GM21737 (cell line): ENCODE data around the gene TMEM235.
"Not testable (repeated sequence)": the region's sequence is repeated elsewhere in the genome, so short reads cannot be mapped to it uniquely, and the experiment has no call there.

Experiments
- ATAC-seq: cut with Tn5 transposase; IDR thresholded peaks from one replicate; pipeline ENCODE4 v1.9.1; 2021; ENCODE audit warnings: mild to moderate bottlenecking, moderate library complexity; ENCODE audit not compliant: unreplicated experiment

TMEM235 gene

GRCh38 chr17:78214706-78215061 is 16.7 kb upstream of the TMEM235 start:
- ATAC-seq = no peak

DNA sequence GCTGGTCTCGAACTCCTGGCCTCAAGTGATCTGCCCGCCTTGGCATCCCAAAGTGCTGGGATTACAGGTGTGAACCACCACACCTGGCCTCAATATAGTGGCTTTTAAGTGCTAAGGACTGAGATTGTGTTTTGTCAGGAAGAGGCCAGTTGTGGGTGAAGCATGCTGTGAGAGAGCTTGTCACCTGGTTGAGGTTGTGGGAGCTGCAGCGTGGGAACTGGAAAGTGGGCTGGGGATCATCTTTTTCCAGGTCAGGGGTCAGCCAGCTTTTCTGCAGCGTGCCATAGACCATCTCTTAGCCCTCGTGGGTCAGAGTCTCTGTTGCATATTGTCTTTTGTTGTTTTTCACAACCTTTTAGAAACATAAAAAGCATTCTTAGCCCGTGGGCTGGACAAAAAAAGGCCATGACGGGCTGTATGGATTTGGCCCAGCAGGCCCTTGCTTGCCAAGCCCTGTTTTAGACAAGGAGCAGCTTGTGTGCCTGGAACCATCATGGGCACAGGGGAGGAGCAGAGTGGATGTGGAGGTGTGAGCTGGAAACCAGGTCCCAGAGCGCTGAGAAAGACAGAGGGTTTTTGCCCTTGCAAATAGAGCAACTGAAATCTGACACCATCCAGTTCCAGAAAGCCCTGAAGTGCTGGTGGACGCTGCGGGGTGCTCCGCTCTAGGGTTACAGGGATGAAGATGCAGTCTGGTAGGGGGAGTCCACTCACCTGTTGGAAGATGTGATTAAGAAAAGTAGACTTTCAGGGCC is 11.9 kb upstream of the TMEM235 start:
- no peak for ATAC-seq

DNA sequence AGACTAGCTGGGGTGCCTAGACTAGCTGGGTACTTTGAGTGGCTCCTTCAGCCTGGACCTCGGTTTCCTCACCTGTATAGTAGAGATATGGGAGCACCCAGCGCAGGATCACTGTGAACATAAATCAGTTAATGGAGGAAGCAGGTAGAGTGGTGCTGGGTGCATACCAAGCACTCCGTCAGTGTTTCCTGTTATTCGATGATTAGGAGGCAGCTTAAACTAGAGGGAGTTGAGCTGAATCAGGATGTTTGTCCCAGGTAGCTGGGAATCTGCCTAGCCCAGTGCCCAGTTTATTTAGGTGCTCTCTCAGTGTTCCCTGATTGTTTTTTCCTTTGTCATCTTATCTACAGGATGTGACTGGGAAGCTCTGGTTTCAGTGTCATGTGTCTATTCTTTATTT is 8.4 kb upstream of the TMEM235 start:
- ATAC-seq = no peak

GRCh38 chr17:78223765-78224164 is 7.7 kb upstream of the TMEM235 start:
- no peak for ATAC-seq

DNA sequence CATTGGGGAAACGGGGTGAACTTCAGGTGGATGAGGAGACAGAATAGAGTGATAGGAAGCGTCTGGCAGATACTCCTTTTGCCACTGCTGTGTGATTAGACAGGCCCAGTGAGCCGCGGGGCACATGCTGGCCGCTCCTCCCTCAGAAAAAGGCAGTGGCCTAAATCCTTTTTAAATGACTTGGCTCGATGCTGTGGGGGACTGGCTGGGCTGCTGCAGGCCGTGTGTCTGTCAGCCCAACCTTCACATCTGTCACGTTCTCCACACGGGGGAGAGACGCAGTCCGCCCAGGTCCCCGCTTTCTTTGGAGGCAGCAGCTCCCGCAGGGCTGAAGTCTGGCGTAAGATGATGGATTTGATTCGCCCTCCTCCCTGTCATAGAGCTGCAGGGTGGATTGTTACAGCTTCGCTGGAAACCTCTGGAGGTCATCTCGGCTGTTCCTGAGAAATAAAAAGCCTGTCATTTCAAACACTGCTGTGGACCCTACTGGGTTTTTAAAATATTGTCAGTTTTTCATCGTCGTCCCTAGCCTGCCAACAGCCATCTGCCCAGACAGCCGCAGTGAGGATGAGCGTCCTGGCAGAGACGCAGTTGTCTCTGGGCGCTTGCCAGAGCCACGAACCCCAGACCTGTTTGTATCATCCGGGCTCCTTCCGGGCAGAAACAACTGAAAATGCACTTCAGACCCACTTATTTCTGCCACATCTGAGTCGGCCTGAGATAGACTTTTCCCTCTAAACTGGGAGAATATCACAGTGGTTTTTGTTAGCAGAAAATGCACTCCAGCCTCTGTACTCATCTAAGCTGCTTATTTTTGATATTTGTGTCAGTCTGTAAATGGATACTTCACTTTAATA is 7.0 kb upstream of the TMEM235 start:
- ATAC-seq = no peak

- no peak for ATAC-seq
Measured at GRCh38 chr17:78225088-78225865, 6.2 kb upstream of the TMEM235 start.

- ATAC-seq = no peak
Measured at GRCh38 chr17:78226055-78226758, 5.2 kb upstream of the TMEM235 start.

DNA sequence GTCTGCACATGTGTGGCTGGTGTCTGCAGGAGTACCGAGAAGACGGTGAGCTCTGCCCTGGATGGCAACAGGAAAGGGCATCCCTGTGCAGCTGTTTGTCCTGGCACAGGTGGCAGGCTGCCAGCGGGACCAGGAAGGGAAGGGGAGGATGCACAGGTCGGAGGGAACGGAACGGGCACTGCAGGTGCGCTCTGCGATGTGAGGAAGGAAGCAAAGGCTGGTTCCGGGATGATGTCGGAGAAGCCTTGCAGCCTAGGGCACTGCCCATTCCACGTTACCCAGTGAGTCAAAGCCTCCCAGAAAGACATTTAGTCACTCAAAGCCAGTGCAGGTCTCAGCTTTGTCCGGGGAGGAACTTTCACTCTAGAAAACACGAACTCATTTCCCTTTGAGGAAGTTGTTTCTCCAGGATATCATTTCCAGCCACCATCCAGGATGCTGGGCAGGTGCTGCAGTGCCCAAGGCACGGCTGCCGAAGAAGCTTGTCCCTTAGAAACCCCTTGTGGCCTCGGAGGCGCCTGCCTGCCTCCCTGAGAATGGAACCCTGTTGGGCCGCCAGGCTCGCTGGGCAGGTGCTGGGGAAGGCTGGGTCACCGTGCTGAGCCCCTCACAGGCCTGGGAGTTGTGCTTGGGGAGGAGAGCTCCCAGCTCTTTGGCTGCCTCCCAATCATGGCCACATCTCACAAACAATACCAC is 4.5 kb upstream of the TMEM235 start:
- ATAC-seq = no peak

DNA sequence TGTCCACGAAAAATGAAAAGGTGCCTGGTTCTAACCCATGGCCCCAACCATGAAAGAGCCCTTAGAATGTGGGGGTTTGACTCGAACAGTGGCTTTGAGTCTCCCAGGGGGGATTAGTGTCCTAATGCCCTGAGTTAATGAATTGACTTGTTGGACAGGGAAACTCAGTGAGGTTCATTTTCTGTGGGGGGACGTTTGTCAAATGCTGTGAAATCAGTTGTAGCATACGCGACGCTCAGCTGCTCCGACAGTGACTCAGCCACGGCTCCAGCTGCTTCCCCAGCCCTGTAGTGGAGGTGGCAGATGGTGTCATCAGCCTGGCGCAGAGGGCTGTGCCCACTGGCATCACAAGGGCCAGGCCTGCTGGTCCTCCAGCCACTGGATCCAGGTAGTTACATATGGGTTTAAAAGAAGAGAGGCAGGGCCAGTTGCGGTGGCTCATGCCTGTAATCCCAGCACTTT is 3.9 kb upstream of the TMEM235 start:
- no peak for ATAC-seq

- ATAC-seq = no peak
Measured at GRCh38 chr17:78228176-78228575, 3.3 kb upstream of the TMEM235 start.

DNA sequence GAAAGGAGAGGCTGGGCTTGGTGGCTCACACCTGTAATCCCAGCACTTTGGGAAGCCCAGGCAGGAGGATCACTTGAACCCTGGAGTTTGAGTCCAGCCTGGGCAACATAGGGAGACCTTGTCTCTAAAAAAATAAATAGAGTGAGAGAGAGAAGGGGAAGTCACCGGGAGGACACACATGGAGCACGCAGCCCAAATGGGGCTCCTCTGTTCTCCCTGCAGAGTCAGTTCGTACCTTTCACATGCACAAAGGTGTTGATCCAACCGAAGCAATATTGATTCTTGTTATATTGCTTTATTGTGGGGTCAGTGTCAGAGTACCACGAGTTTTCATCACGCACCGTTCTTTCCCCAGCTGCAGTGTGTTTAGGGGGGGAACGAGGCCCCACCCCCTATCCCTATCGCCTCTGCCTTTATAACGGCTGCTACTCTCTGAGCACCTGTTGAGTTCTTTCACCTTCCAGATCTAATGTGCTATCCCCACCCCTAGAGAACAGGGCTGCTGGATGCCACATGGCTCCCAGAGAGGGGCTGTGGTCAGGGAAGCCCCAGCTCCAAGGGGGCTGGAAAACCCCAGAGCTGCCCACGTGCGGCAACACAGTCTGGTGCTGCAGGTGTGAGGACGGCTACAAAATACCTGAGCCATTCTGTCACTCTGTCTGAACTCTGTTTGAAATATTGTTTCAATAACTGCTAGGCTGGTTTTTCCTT is 1.0 kb upstream of the TMEM235 start:
- no peak for ATAC-seq

GRCh38 chr17:78231991-78232858 is 794 bp downstream of the TMEM235 start:
- ATAC-seq = no peak

GRCh38 chr17:78232859-78233173 is 1.4 kb downstream of the TMEM235 start:
- no peak for ATAC-seq

- ATAC-seq = no peak
Measured at GRCh38 chr17:78233678-78234077, 2.2 kb downstream of the TMEM235 start.

DNA sequence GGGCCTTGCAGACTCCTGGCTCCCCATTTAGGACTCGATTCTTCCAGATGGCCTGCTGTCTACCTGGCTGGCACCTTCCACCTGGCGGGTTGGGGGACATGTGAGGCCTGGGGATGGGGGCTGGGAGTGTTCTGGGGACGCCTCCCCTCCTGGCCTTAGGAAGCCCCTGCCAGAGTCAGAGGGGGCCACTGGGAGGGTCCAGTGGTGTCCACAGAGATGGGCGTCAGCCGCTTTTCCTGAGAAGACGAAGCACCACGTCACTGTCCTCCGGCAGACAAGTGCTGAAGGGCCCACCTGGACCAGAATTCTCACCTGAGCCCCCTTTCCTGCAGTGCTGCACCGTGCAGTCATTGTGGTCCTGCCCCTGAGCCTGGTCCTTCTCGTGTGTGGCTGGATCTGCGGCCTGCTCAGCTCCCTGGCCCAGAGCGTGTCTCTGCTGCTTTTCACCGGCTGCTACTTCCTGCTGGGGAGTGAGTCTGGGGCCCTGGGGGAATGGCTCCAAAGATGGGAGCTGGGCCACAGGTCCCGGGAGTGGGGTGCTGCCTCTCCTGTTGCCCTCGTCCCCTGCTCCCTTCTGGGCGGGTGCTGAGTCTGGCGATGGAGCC is 2.9 kb downstream of the TMEM235 start:
- no peak for ATAC-seq

DNA sequence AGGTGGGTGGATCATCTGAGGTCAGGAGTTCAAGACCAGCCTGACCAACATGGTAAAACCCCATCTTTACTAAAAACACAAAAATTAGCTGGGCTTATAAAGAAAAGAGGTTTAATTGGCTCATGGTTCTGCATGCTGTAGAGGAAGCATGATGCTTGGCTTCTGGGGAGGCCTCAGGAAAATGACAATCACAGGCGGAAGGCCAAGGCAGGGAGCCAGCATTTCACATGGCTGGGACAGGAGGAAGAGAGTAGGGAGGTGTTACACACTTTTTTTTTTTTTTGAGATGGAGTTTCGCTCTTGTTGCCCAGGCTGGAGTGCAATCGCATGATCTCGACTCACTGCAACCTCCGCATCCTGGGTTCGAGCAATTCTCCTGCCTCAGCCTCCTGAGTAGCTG is 3.6 kb downstream of the TMEM235 start:
- not testable (repeated sequence) for ATAC-seq

GRCh38 chr17:78235885-78236284 is 4.5 kb downstream of the TMEM235 start:
- ATAC-seq = no peak

DNA sequence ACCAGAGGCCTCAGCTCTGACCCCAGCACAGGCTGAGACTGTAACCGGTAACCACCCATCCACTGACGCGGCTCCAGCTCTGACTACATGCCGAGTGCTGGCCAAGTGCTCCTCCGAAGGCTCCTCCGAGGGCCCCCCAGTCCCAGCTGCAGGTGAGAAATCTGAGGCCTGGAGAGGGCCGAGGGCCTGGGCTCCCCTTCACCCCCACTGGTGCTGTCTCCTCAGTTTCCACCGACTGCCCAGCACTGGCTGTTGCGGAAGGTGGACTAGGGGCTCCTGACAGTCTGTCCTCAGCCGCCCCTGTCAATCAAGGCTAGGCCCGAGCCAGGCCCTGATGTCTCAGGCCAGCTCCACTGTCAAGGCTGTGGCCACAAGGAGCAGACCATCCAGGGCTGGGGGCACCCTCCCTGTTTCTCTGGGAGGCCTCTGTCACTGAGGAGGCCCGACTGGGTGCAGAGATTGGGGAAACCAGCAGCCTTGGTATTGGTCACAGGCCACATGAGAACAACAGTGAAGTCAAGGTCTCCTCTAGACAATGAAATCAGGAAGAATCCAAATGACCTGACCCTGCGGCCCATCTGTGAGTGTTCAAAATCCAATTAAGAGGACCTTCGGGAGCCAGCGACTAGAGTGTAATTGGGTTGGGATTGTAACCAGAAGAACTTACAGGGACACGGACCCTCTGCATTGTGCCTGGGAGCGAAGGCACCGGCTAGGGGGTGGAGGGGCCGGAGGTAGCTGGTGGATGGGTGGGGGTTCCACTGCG is 5.1 kb downstream of the TMEM235 start:
- ATAC-seq = no peak
